K562 (cell line): ENCODE results near the gene GLRX. TPM values are rescaled to one million over a fixed set of nuclear protein-coding genes. Genes with fewer than 3 reads are reported as not detected.

Experiments
- ATAC-seq: fragments of 200-7000 bp; cut with Tn5 transposase; 3 replicates; pipeline ENCODE4 v1.9.1; 2020; ENCODE audit warnings: moderate library complexity
- BruUV-seq: library from RNA; stranded (reverse); fragments of 400-500 nt; replicated peaks from 2 replicates; lab custom pipeline; 2021; lab: Mats Ljungman, UMichigan
- CTCF ChIA-PET: fragments of 300-600 bp; formaldehyde crosslinking; extraction: SDS; loops from one replicate; lab custom pipeline; 2021; ENCODE audit warnings: low intra/inter-chr PET ratio; lab: Yijun Ruan, JAX
- POLR2A ChIA-PET: fragments of 300-600, 350-650 bp; sonication (Branson Sonifier 250); formaldehyde crosslinking; extraction: SDS; loops from one replicate; lab custom pipeline; 2021; ENCODE audit warnings: antibody characterized with exemption, inconsistent platforms; lab: Yijun Ruan, JAX
- DNase-seq, 4 experiments: peaks; one replicate each; pipeline versions ENCODE4 v3.0.0 to v3.0.0-alpha.2; 2011 to 2018; ENCODE audit warnings: low spot score in 3 of 4, mixed read lengths in 3 of 4; ENCODE audit errors: extremely low read depth in 1 of 4
- FAIRE-seq: peaks from 2 replicates; lab custom pipeline; 2011; peaks lifted over from hg19 to GRCh38; lab: Jason Lieb, UNC
- H2AFZ ChIP-seq: 2 replicates; pipeline ENCODE4 v1.6.0; 2011; ENCODE audit warnings: low read depth, low read length, control low read depth, inconsistent platforms
- H3K27ac ChIP-seq: fragments of 200-600 bp; 3 replicates; pipeline ENCODE4 v1.8.0; 2011; ENCODE audit warnings: low read depth, mild to moderate bottlenecking, control low read depth, inconsistent platforms, low read length, moderate library complexity, mixed read lengths; ENCODE audit errors: extremely low read depth
- H3K27me3 ChIP-seq, 2 experiments: fragments of 300-600 bp in 1 of 2; 2 replicates in 1 of 2; 3 replicates in 1 of 2; pipeline versions ENCODE4 v1.6.0 to v1.8.0; 2011; ENCODE audit warnings: inconsistent platforms in 2 of 2, low read length in 2 of 2, mild to moderate bottlenecking in 1 of 2, mixed read lengths in 1 of 2, moderate library complexity in 1 of 2; ENCODE audit not compliant: control insufficient read depth in 2 of 2, insufficient read depth in 2 of 2
- H3K36me3 ChIP-seq: fragments of 300-600 bp; 3 replicates; pipeline ENCODE4 v1.8.0; 2011; ENCODE audit warnings: mild to moderate bottlenecking, low read length, inconsistent platforms; ENCODE audit not compliant: control insufficient read depth, insufficient read depth
- H3K4me1 ChIP-seq, 2 experiments: fragments of 200-600 bp in 1 of 2; replicated peaks in 1 of 2; 2 replicates in 1 of 2; 3 replicates in 1 of 2; pipeline versions ENCODE4 v1.5.1 to v1.8.0; 2011; ENCODE audit warnings: inconsistent platforms in 2 of 2, low read length in 2 of 2, mild to moderate bottlenecking in 1 of 2, mixed read lengths in 1 of 2, moderate library complexity in 1 of 2; ENCODE audit not compliant: control insufficient read depth in 2 of 2, insufficient read depth in 2 of 2
- H3K4me2 ChIP-seq: 2 replicates; pipeline ENCODE4 v1.6.1; 2011; ENCODE audit warnings: low read length, control low read depth, inconsistent platforms, mixed read lengths; ENCODE audit not compliant: insufficient read depth
- H3K4me3 ChIP-seq: fragments of 200-600 bp; sonication (generic), shearing (Covaris generic); 2 replicates; pipeline ENCODE4 v1.5.1; 2016; ENCODE audit warnings: control low read depth, inconsistent platforms
- H3K79me2 ChIP-seq: fragments of 200-600 bp; 3 replicates; pipeline ENCODE4 v1.8.0; 2011; ENCODE audit warnings: low read length, inconsistent platforms; ENCODE audit not compliant: control insufficient read depth, insufficient read depth
- H3K9ac ChIP-seq, 2 experiments: 2 replicates each; pipeline versions ENCODE4 v1.6.0 to v1.6.1; 2011; ENCODE audit warnings: low read depth in 2 of 2, low read length in 2 of 2, control low read depth in 1 of 2, inconsistent platforms in 1 of 2, mild to moderate bottlenecking in 1 of 2, mixed read lengths in 1 of 2; ENCODE audit not compliant: insufficient read depth in 1 of 2
- H3K9me1 ChIP-seq: one replicate; pipeline ENCODE4 v1.6.0; 2011; ENCODE audit warnings: inconsistent platforms, mild to moderate bottlenecking, low read length, moderate library complexity; ENCODE audit not compliant: control insufficient read depth, insufficient read depth
- H3K9me3 ChIP-seq: replicated peaks from 2 replicates; pipeline ENCODE4 v1.5.1; 2011; ENCODE audit warnings: low read depth, low read length, inconsistent platforms; ENCODE audit not compliant: control insufficient read depth, insufficient read depth
- H4K20me1 ChIP-seq: replicated peaks from 2 replicates; pipeline ENCODE4 v1.6.1; 2011; ENCODE audit warnings: low read length, inconsistent platforms, mixed read lengths; ENCODE audit not compliant: control insufficient read depth, insufficient read depth
- CBFA2T2 ChIP-seq: fragments of 450-650 bp; conservative IDR thresholded peaks from 2 replicates; pipeline ENCODE4 v1.6.1; 2017; ENCODE audit warnings: mild to moderate bottlenecking
- CBX2 ChIP-seq: fragments of 200-600 bp; sonication (generic); IDR thresholded peaks from one replicate; pipeline ENCODE4 v1.6.1; 2012; ENCODE audit warnings: mild to moderate bottlenecking, low read length, inconsistent platforms; ENCODE audit not compliant: insufficient read depth, poor library complexity, severe bottlenecking
- CBX5 ChIP-seq: IDR thresholded peaks from 2 replicates; pipeline ENCODE4 v1.6.1; 2014; ENCODE audit warnings: low read depth, borderline replicate concordance
- GABPB1 ChIP-seq: sonication (generic); formaldehyde crosslinking; IDR thresholded peaks from 2 replicates; pipeline ENCODE4 v1.8.0; 2022; ENCODE audit warnings: mild to moderate bottlenecking, missing genetic modification reagents
- HDGF ChIP-seq: fragments of 450-650 bp; IDR thresholded peaks from 2 replicates; pipeline ENCODE4 v1.6.1; 2016
- HNRNPL ChIP-seq: fragments of 200-400 bp; formaldehyde crosslinking; IDR thresholded peaks from 2 replicates; pipeline ENCODE4 v1.6.1; 2017; ENCODE audit warnings: low read depth, mild to moderate bottlenecking, low read length
- ILK ChIP-seq: fragments of 450-650 bp; IDR thresholded peaks from 2 replicates; pipeline ENCODE4 v1.6.1; 2016; ENCODE audit warnings: missing genetic modification characterization, low read depth, mild to moderate bottlenecking, missing compliant biosample characterization, moderate library complexity, borderline replicate concordance
- KDM1A ChIP-seq, 2 experiments: fragments of 450-650 bp; IDR thresholded peaks; 2 replicates each; pipeline ENCODE4 v1.6.1; 2016; ENCODE audit warnings: mild to moderate bottlenecking in 2 of 2
- MAFG ChIP-seq: fragments of 450-650 bp; conservative IDR thresholded peaks from 2 replicates; pipeline ENCODE4 v1.6.1; 2016; ENCODE audit warnings: missing genetic modification characterization, missing compliant biosample characterization
- NFRKB ChIP-seq: fragments of 450-650 bp; IDR thresholded peaks from 2 replicates; pipeline ENCODE4 v1.6.1; 2016; ENCODE audit warnings: low read depth
- PCBP1 ChIP-seq: fragments of 200-400 bp; formaldehyde crosslinking; IDR thresholded peaks from 2 replicates; pipeline ENCODE4 v1.6.1; 2018; ENCODE audit warnings: mild to moderate bottlenecking, low read depth, low read length; ENCODE audit not compliant: poor library complexity, severe bottlenecking
- POLR2AphosphoS5 ChIP-seq: IDR thresholded peaks from 2 replicates; pipeline ENCODE4 v1.6.1; 2011; ENCODE audit warnings: mild to moderate bottlenecking, low read depth, low read length, moderate library complexity; ENCODE audit not compliant: control insufficient read depth, insufficient read depth
- RCOR1 ChIP-seq, 2 experiments: IDR thresholded peaks; 2 replicates each; pipeline ENCODE4 v1.6.1; 2012; ENCODE audit warnings: low read depth in 2 of 2, low read length in 2 of 2, borderline replicate concordance in 1 of 2, improper control_type of control experiment in 1 of 2
- ZNF124 ChIP-seq: sonication (generic); formaldehyde crosslinking; IDR thresholded peaks from 2 replicates; pipeline ENCODE4 v1.8.1; 2022; ENCODE audit warnings: missing genetic modification reagents
- ZNF384 ChIP-seq: IDR thresholded peaks from 2 replicates; pipeline ENCODE4 v1.6.1; 2012; ENCODE audit warnings: low read depth, low read length, improper control_type of control experiment
- WGBS: fragments of 100-300 bp; shearing (Covaris generic); methylation state at CpG from one replicate; pipeline ENCODE4 v1.1.6; 2016; ENCODE audit warnings: low coverage, mixed read lengths; ENCODE audit not compliant: insufficient coverage; ENCODE audit errors: missing lambda C conversion rate; 5-methylcytosine and 5-hydroxymethylcytosine counted together
- in situ Hi-C: fragments of 300-500 bp; cut with MboI; formaldehyde crosslinking; loops from 4 replicates; pipeline ENCODE4 v1.15.0; 2018; ENCODE audit warnings: inconsistent platforms, mixed read lengths
- intact Hi-C: fragments of 100-400 bp; cut with micrococcal nuclease; formaldehyde crosslinking; loops from 2 replicates; pipeline ENCODE4 v1.14.2; 2022
- polyA plus RNA-seq, 8 experiments: library from polyadenylated mRNA; depleted of rRNA in 4 of 8; stranded (reverse) in 5 of 8; unstranded in 3 of 8; fragments of >200 nt; fragmentation: Nextera tagmentation in 2 of 8; fragmentation: Illumina TruSeq in 1 of 8; extraction: Ambion mirVana in 2 of 8; extraction: Trizol in 1 of 8; gene quantifications; 2 replicates each; pipeline versions ENCODE4 v1.2.1 to v1.2.3, GENCODE V29; 2011 to 2014; ENCODE audit warnings: inconsistent platforms in 1 of 8, missing spikeins in 1 of 8
- total RNA-seq, 7 experiments: library from RNA; depleted of rRNA in 6 of 7; stranded (reverse); fragments of >200 nt in 6 of 7; fragmentation: Illumina TruSeq in 2 of 7; extraction: Trizol in 2 of 7; gene quantifications; 2 replicates each; pipeline versions ENCODE4 v1.2.1 to v1.2.3, GENCODE V29; 2011 to 2021; ENCODE audit warnings: low replicate concordance in 1 of 7
- TF ChIP-seq, protein P1 (sequence below): fragments of 450-650 bp; IDR thresholded peaks from 2 replicates; pipeline ENCODE4 v1.6.1; 2016; ENCODE audit warnings: antibody characterized with exemption
- TF ChIP-seq, protein P2 (sequence below): fragments of 450-650 bp; IDR thresholded peaks from one replicate; pipeline ENCODE4 v1.6.1; 2018; ENCODE audit warnings: mild to moderate bottlenecking, moderate library complexity; ENCODE audit not compliant: partially characterized antibody
- TF ChIP-seq, protein P3 (sequence below): sonication (generic); formaldehyde crosslinking; IDR thresholded peaks from 2 replicates; pipeline ENCODE4 v1.8.0; 2022; ENCODE audit warnings: mild to moderate bottlenecking, missing genetic modification reagents
- TF ChIP-seq, protein P4 (sequence below), 2 experiments: fragments of 450-650 bp in 1 of 2; sonication (generic) in 1 of 2; formaldehyde crosslinking in 1 of 2; IDR thresholded peaks in 1 of 2; conservative IDR thresholded peaks in 1 of 2; 2 replicates each; pipeline versions ENCODE4 v1.6.1 to v1.8.1; 2016 to 2023; ENCODE audit warnings: mild to moderate bottlenecking in 2 of 2, moderate library complexity in 2 of 2, inconsistent platforms in 1 of 2, missing genetic modification reagents in 1 of 2

Gene GLRX
- total and polyA plus RNA-seq, 9 of the 15 experiments (the other 6 are each of a cell fraction or from before 2014, with no cell fraction given) = 2.3 to 11.2 (median 4.6) TPM

DNA sequence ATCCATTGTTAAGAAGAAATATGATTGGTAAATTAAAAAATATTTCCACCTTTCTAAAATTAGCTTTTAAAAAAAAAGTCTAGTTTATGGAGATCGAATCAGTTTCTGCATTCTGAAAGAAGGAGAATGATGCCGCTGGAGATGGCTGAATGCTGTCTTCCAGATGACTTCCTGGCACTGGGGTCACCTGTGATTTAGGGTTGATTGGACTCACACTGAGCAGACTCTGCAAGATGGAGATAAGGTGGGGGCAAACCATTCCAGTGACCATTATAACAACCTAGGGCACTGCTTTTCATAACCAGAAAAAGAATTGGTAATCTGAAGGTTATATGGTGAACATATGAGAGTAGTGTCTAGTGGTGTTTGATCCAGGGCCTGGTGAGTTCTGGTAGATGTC is 50.6 kb downstream of the GLRX start:
- in situ Hi-C loops = no loop called here
- Histone ChIP-seq H2AFZ (no peak overlapping the region), H3K9me3 (no peaks in the 10 kb centered on the region), H4K20me1 (0 out of 2 replicates have a peak, but pooled peaks cover 3% of the 10 kb centered on the region), H3K79me2 (peaks cover 4% of the 10 kb centered on the region; the same call in 2 of the 3 replicates), H3K36me3 (peaks cover 87% of the 10 kb centered on the region), H3K9me1 (peaks cover 4% of the 10 kb centered on the region), H3K4me2 (no peak overlapping the region), H3K4me3 (no peak overlapping the region), H3K27ac (no peak overlapping the region), H3K27me3 (no peaks in the 10 kb centered on the region), H3K9ac (no peak overlapping the region), H3K4me1 (peaks cover 8 to 19% of the 10 kb centered on the region in 2 experiments)
- FAIRE-seq (no peak), ATAC-seq (peak; percentile 34), DNase-seq (peak in 1 of 4 experiments; percentile 23)
- BruUV-seq = no TSS peak
- ChIA-PET CTCF (interaction anchor here (0.5 kb wide), 1 partner anchor 140 kb away, joined by 3 read pairs; no protein-coding TSS in a partner anchor), POLR2A (interaction anchor here (0.7 to 3.3 kb wide), 5 partner anchors 9 to 18 kb away, joined by 3 to 26 read pairs (median 3); no protein-coding TSS in a partner anchor)
- WGBS = 45% methylated on average over 2 of the region's 2 CpGs
- intact Hi-C loops = no loop called here
- TF ChIP-seq PCBP1 (no peak), POLR2AphosphoS5 (peak; percentile 38; the same call in 1 of the 2 replicates), HNRNPL (no peak), HDGF (no peak), RCOR1 (IDR thresholded peaks at IDR 0.05; ENCODE audit: borderline replicate concordance in 1 of 2, low read depth in 2 of 2, low read length in 2 of 2) (peak in 1 of 2 experiments; percentile 39; a peak in 1 of 4 replicates), GABPB1 (no peak), NFRKB (no peak), CBFA2T2 (0 out of 2 replicates have a peak, but pooled peaks have one; percentile 11), KDM1A (IDR thresholded peaks at IDR 0.05) (peak; percentile 72 to 74; a peak in 3 of 4 replicates), ILK (tag) (no peak), ZNF384 (no peak), CBX5 (no peak), ZNF124 (CRISPR knock-in tag) (no peak), MAFG (tag) (no peak), CBX2 (no peak)
- TF ChIP-seq, protein P1, sequence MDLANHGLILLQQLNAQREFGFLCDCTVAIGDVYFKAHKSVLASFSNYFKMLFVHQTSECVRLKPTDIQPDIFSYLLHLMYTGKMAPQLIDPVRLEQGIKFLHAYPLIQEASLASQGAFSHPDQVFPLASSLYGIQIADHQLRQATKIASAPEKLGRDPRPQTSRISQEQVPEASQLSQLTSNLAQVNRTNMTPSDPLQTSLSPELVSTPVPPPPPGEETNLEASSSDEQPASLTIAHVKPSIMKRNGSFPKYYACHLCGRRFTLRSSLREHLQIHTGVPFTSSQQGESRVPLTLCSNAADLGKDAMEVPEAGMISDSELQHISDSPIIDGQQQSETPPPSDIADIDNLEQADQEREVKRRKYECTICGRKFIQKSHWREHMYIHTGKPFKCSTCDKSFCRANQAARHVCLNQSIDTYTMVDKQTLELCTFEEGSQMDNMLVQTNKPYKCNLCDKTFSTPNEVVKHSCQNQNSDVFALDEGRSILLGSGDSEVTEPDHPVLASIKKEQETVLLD = no peak
- TF ChIP-seq, protein P2, sequence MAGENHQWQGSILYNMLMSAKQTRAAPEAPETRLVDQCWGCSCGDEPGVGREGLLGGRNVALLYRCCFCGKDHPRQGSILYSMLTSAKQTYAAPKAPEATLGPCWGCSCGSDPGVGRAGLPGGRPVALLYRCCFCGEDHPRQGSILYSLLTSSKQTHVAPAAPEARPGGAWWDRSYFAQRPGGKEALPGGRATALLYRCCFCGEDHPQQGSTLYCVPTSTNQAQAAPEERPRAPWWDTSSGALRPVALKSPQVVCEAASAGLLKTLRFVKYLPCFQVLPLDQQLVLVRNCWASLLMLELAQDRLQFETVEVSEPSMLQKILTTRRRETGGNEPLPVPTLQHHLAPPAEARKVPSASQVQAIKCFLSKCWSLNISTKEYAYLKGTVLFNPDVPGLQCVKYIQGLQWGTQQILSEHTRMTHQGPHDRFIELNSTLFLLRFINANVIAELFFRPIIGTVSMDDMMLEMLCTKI = no peak
- TF ChIP-seq, protein P3, sequence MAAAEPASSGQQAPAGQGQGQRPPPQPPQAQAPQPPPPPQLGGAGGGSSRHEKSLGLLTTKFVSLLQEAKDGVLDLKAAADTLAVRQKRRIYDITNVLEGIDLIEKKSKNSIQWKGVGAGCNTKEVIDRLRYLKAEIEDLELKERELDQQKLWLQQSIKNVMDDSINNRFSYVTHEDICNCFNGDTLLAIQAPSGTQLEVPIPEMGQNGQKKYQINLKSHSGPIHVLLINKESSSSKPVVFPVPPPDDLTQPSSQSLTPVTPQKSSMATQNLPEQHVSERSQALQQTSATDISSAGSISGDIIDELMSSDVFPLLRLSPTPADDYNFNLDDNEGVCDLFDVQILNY (CRISPR knock-in tag) = no peak
- TF ChIP-seq, protein P4, sequence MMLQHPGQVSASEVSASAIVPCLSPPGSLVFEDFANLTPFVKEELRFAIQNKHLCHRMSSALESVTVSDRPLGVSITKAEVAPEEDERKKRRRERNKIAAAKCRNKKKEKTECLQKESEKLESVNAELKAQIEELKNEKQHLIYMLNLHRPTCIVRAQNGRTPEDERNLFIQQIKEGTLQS (IDR thresholded peaks at IDR 0.05) = no peak
- TF ChIP-seq, protein P4 (CRISPR knock-in tag; conservative IDR thresholded peaks at IDR 0.05) = no peak
